ENCODE measurements around the gene WBP2NL.

- TF ChIP-seq CTCF (IDR thresholded peaks at IDR 0.05) (no peak), POLR2A (IDR thresholded peaks at IDR 0.05) (no peak)
These were observed 75.0 kb downstream of the WBP2NL start for GRCh38 chr22:42073621-42074041.
